GM12864 (cell line): Measurements from ENCODE around the gene PAX3.

Source experiments
- DNase-seq: peaks from one replicate; pipeline ENCODE4 v3.0.0-alpha.2; 2011; ENCODE audit warnings: low read depth
- H3K4me3 ChIP-seq: 2 replicates; pipeline ENCODE4 v1.5.1; 2011; ENCODE audit warnings: mild to moderate bottlenecking, low read depth, low read length, control low read depth
- TF ChIP-seq, protein P1 (sequence below): IDR thresholded peaks from 2 replicates; pipeline ENCODE4 v1.5.1; 2011; ENCODE audit warnings: low read depth, mild to moderate bottlenecking, moderate library complexity, low read length, control low read depth, inconsistent platforms; ENCODE audit errors: missing control alignments

Gene PAX3

DNA sequence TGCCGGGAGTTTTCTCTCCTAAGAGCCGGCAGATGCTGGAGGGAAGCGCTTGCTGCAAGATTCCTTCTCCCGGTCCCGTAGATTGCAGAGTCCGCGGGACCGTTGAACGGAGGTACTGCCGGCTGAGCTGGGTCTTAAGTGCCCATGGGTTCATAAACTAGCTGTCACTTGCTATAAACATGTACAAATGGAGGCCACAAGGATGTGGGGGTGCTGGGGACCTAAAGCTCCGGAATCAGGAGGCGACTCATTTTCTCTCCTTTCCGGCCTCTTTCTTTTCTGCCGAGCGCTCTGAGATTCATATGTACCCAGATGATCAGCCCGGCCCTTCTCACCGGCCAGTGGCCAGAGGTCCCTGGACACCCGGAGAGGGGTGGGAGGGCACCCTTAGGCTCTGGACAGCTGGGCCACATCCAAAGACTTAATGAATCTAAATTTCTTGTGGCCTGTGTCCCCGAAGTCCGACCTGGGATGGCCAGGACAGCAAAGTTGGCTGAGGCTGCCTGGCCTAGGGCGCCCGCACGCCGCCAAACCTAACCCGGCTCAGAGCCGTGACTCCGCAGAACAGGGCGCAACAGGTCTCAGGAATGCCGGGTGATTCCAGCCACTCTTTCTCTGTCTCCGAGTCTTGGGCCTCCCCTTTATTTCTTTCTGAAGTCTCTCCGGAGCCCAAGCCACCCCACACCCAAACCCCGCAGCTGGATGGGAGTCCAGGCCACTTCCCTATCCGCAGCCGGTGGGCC is 2.4 kb upstream of the PAX3 start:
- DNase-seq, result no peak
- no peak overlapping the region for H3K4me3 ChIP-seq

DNA sequence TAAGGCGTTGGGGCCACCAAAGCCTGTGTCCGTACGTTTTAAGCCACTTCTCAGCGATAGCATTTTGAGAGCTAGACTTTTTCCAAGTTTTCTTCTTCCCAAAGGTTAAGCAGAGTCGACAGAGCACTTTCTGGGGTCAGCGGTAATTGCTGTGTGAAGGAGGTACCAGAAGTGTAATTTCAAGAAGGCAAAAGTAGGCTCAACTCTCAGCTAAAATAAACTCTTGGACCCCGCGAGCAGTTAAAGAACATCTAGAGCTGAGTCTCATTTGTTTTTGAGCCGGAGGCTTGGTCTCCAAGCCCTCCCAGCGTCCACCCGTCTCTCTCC is 1.9 kb upstream of the PAX3 start:
- DNase-seq, result no peak
- H3K4me3 ChIP-seq, result no peak overlapping the region
- TF ChIP-seq, protein P1, sequence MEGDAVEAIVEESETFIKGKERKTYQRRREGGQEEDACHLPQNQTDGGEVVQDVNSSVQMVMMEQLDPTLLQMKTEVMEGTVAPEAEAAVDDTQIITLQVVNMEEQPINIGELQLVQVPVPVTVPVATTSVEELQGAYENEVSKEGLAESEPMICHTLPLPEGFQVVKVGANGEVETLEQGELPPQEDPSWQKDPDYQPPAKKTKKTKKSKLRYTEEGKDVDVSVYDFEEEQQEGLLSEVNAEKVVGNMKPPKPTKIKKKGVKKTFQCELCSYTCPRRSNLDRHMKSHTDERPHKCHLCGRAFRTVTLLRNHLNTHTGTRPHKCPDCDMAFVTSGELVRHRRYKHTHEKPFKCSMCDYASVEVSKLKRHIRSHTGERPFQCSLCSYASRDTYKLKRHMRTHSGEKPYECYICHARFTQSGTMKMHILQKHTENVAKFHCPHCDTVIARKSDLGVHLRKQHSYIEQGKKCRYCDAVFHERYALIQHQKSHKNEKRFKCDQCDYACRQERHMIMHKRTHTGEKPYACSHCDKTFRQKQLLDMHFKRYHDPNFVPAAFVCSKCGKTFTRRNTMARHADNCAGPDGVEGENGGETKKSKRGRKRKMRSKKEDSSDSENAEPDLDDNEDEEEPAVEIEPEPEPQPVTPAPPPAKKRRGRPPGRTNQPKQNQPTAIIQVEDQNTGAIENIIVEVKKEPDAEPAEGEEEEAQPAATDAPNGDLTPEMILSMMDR, result no peak

More for the DNA sequence above, 2.4 kb upstream of the PAX3 start:
- TF ChIP-seq, protein P1, result no peak

DNA sequence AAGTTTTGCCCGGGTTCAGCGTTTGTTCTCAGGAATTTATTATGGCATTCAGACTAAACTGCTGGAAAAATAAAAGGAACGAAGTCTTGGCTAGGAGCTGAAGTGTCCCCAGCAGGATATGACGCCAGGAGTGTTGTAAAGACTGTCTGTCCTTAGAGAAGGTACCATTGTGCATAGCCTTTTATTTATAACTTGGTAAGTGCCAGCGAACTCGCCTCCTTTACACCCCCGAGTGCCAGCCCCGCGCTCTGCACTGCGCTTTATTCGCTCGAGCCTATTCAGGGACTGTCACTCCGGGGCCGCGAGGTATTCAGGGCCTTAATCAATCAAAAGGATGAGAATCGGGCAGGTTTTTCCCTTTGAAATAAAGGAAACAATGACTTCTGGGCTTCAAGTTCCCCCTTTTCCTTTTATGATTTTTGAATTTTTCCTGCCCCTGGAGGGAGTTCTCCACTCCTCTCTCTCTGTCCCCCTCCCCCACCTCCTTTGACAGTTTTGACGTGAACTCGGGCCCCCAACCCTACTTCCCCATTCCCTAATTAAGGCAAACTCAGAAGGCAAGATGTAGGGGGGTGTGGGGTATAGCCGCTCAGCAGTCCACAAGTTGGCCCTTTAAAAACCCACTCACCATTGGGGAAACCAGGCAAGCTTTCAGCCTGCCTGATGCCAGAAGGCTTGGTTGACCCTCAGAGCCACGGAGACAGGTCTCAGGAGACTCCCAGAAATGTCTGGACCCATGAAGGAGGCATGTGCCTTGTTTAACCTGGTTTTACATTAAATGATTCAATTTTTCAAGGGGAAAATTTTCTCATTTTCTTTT is 1.3 kb upstream of the PAX3 start:
- no peak overlapping the region for H3K4me3 ChIP-seq
- no peak for DNase-seq
- TF ChIP-seq, protein P1, result no peak

DNA sequence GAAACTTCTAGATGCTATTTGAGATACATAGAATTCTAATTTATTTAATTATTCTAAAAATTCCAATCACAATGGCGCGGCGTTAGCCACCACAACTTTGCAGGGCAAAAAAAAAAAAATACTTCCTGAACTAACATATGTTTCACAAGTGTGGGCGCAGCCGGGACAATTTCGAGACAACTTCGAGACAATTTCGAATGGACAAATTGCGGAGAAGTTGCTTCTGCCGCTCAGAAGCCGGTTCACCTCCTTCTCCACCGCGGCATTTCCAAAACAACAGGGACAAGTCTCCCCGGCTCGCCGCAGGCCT is 842 bp downstream of the PAX3 start:
- TF ChIP-seq, protein P1, result no peak
- H3K4me3 ChIP-seq, result no peak overlapping the region

DNA sequence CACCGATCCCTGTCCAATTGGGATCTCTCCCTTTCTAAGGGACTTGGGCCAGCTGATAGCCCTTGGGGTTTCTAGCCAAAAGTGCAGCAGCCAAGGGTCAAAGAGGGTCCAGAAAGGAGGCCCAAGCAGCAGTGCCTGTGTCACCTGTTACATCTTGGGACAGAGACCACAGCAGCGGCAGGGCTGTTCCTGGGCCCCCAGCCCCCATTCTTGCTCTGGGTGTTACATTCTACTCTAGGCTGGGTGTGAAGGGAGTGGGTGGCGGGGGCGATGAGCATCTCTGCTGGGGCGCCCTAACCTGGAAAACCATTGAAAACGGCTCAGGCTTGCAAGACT is 1.2 kb downstream of the PAX3 start:
- no peak overlapping the region for H3K4me3 ChIP-seq
- no peak for DNase-seq
- TF ChIP-seq, protein P1, result no peak

More for the DNA sequence above, 842 bp downstream of the PAX3 start:
- DNase-seq, result no peak

DNA sequence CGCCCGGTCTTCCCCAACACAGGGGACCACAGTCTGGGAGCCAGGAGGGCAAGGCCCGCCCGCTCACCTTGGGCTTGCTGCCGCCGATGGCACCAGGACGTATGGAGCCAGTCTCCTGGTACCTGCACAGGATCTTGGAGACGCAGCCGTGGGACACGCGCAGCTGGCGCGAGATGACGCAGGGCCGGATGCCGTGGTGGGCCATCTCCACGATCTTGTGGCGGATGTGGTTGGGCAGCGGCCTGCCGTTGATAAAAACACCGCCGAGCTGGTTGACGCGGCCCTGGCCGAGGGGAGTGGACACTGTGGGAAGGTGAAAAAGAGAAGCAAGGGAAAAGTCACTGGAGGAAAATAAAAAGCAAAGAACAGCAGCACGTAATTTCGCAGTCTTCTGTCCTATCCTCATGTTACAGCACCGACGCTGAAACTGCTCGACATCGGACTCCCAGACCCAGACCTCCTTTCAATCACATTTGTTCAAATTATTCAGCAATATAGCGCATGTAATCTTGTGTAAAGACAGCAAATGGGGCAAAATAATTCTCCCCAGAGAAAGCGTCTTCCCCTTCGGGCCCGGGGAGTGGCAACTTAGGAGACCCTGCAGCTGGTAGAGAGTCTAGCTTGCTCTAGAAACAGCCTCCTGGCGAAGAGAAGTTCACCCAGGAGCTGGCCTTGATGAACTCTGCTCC is 1.7 kb downstream of the PAX3 start:
- no peak for DNase-seq
- TF ChIP-seq, protein P1, result no peak
- H3K4me3 ChIP-seq, result no peak overlapping the region
